ENCODE data around the gene TXNDC9.
"Not testable (repeated sequence)": the region's sequence is repeated elsewhere in the genome, so short reads cannot be mapped to it uniquely, and the experiment has no call there.

The TXNDC9 gene

DNA sequence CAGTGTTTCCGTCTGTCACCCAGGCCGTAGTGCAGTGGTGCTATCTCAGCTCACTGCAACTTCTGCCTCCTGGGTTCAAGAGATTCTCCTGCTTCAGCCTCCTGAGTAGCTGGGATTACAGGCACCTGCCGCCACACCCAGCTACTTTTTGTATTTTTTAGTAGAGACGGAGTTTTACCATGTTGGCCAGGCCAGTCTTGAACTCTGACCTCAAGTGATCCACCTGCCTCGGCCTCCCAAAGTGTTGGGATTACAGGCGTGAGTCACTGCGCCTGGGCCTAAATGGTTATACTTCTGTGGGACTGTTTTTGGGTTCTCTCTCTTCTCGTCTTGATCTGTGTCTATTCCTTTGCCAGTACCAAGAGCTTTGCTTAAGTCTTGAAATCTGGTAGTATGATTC, 18.7 kb upstream of the TXNDC9 start:
- not testable (repeated sequence) for H3K9ac ChIP-seq (ENCODE audit: low read length); H3K36me3 ChIP-seq (ENCODE audit: control insufficient read depth, insufficient read depth, low read length); H3K27ac ChIP-seq (ENCODE audit: low read depth, low read length); H3K4me1 ChIP-seq (ENCODE audit: control insufficient read depth, insufficient read depth, low read length); H3K4me3 ChIP-seq (ENCODE audit: low read depth, low read length); H3K27me3 ChIP-seq (ENCODE audit: control insufficient read depth, insufficient read depth, low read length); H3K9me3 ChIP-seq (ENCODE audit: control insufficient read depth, insufficient read depth, low read depth, low read length)

DNA sequence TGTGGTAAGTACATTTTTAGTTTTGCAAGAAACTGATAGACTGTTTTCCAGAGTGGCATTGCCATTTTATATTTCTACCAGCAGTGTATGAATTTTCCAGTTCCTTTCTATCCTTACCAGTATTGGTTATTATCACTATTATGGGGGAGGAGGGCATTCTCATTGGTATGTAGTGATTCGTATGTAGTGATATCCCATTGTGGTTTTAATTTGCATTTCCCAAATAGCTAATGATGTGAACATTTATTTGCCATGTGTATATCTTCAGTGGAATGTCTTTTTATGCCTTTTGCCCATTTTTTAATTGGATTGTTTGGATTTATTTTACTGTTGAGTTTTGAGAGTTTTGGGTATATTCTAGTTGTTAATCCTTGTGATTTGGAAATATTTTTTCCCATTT, 17.9 kb upstream of the TXNDC9 start:
- Histone ChIP-seq H3K4me3 (ENCODE audit: low read depth, low read length) (no peak overlapping the region), H3K4me1 (ENCODE audit: control insufficient read depth, insufficient read depth, low read length) (no peaks in the 10 kb centered on the region), H3K27ac (ENCODE audit: low read depth, low read length) (no peak overlapping the region), H3K9me3 (ENCODE audit: control insufficient read depth, insufficient read depth, low read depth, low read length) (no peaks in the 10 kb centered on the region), H3K36me3 (ENCODE audit: control insufficient read depth, insufficient read depth, low read length) (no peaks in the 10 kb centered on the region), H3K9ac (ENCODE audit: low read length) (no peak overlapping the region), H3K27me3 (ENCODE audit: control insufficient read depth, insufficient read depth, low read length) (no peaks in the 10 kb centered on the region)

DNA sequence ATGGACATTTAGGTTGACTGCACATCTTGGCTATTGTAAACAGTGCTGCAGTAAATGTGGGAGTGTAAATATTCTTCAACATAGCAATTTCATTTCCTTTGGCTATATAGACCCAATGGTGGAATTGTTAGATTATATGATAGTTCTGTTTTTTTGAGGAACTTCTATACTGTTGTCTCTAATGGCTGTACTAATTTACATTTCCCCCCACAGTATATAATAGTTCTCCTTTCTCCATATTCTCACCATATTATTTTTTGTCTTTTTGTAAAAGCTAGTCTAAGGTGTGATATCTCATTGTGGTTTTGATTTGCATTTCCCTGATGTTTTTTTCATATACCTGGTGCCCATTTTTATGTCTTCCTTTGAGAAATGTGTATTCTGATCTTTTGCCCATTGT, 14.1 kb upstream of the TXNDC9 start:
- H3K27me3 ChIP-seq (ENCODE audit: control insufficient read depth, insufficient read depth, low read length): no peaks in the 10 kb centered on the region
- no peaks in the 10 kb centered on the region for H3K4me1 ChIP-seq (ENCODE audit: control insufficient read depth, insufficient read depth, low read length)
- H3K36me3 ChIP-seq (ENCODE audit: control insufficient read depth, insufficient read depth, low read length): no peaks in the 10 kb centered on the region
- no peaks in the 10 kb centered on the region for H3K9me3 ChIP-seq (ENCODE audit: control insufficient read depth, insufficient read depth, low read depth, low read length)
- no peak overlapping the region for H3K27ac ChIP-seq (ENCODE audit: low read depth, low read length)
- no peak overlapping the region for H3K9ac ChIP-seq (ENCODE audit: low read length)
- no peak overlapping the region for H3K4me3 ChIP-seq (ENCODE audit: low read depth, low read length)

DNA sequence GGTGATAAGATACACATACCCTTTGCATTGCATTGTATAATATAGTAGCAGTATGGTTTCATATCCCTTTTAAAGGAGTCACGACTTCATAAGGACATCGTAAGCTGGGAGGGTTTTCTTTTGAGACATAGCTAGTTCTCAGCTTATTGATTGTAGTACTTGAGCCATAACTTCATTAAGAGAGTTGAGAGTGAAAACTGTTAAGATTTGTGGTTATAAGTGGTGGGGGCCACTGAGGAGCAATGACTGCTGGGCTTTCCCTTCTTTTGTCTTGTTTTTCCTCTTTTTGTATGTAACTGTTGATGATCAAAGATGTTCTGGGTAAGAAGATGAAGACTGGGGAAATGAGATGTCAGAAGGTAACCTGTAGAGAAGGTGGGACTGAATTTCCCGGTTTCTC, 12.0 kb upstream of the TXNDC9 start:
- Histone ChIP-seq H3K36me3 (ENCODE audit: control insufficient read depth, insufficient read depth, low read length) (no peaks in the 10 kb centered on the region), H3K4me1 (ENCODE audit: control insufficient read depth, insufficient read depth, low read length) (no peaks in the 10 kb centered on the region), H3K9ac (ENCODE audit: low read length) (no peak overlapping the region), H3K27me3 (ENCODE audit: control insufficient read depth, insufficient read depth, low read length) (no peaks in the 10 kb centered on the region), H3K9me3 (ENCODE audit: control insufficient read depth, insufficient read depth, low read depth, low read length) (no peaks in the 10 kb centered on the region), H3K4me3 (ENCODE audit: low read depth, low read length) (no peak overlapping the region), H3K27ac (ENCODE audit: low read depth, low read length) (no peak overlapping the region)

DNA sequence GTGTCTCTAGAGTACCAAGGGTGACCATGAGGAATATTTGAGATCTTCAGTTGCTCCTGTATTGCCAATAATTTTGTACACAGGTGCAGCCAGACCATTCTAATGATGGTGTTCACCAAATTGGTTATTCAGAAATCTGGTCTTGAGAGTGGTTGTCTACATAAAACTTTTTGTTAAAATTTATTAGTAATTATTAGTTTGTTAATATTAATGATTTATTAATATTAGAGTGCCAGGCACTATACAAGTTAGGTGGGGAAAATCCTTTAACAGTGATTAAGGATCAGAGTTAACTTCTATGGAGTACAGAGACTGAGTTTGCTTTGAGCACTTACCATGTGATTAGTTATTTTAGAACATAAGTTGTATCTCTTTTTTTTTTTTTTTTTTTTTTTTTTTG, 10.1 kb upstream of the TXNDC9 start:
- Histone ChIP-seq H3K36me3 (ENCODE audit: control insufficient read depth, insufficient read depth, low read length) (no peaks in the 10 kb centered on the region), H3K4me3 (ENCODE audit: low read depth, low read length) (no peak overlapping the region), H3K27me3 (ENCODE audit: control insufficient read depth, insufficient read depth, low read length) (no peaks in the 10 kb centered on the region), H3K9ac (ENCODE audit: low read length) (no peak overlapping the region), H3K9me3 (ENCODE audit: control insufficient read depth, insufficient read depth, low read depth, low read length) (no peaks in the 10 kb centered on the region), H3K4me1 (ENCODE audit: control insufficient read depth, insufficient read depth, low read length) (no peaks in the 10 kb centered on the region), H3K27ac (ENCODE audit: low read depth, low read length) (no peak overlapping the region)

DNA sequence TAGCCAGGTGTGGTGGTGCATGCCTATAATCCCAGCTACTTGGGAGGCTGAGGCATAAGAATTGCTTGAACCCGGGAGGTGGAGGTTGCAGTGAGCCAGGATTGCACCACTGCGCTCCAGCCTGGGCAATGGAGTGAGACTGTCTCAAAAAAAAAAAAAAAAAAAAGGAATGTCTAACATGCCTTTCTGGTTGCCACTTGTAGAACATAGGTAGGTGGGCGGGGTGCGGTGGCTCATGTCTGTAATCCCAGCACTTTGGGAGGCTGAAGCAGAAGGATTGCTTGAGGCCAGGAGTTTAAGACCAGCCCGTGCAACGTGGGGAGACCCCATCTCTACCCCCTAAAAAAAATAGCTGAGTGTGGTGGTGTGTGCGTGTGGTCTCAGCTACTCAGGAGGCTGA, 9.3 kb upstream of the TXNDC9 start:
- H3K36me3 ChIP-seq (ENCODE audit: control insufficient read depth, insufficient read depth, low read length); H3K9ac ChIP-seq (ENCODE audit: low read length); H3K4me1 ChIP-seq (ENCODE audit: control insufficient read depth, insufficient read depth, low read length); H3K27ac ChIP-seq (ENCODE audit: low read depth, low read length); H3K4me3 ChIP-seq (ENCODE audit: low read depth, low read length); H3K27me3 ChIP-seq (ENCODE audit: control insufficient read depth, insufficient read depth, low read length); H3K9me3 ChIP-seq (ENCODE audit: control insufficient read depth, insufficient read depth, low read depth, low read length): not testable (repeated sequence)

DNA sequence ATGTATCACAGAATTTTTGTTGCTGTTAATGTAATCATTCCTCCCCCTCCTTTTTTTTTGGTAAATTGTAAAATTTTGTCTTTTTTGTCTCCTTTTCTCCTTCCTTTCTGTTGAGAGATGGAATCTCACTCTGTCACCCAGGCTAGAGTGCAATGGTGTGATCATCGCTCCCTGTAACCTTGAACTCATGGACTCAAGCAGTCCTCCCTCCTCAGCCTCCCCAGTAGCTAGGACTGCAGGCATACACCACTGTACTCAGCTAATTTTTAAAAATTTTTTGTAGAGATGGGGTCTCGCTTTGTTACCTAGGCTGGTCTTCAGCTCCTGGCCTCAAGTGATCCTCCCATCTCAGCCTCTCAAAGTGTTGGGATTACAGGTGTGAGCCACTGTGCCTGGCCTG, 6.4 kb upstream of the TXNDC9 start:
- H3K9me3 ChIP-seq (ENCODE audit: control insufficient read depth, insufficient read depth, low read depth, low read length): no peaks in the 10 kb centered on the region
- no peak overlapping the region for H3K27ac ChIP-seq (ENCODE audit: low read depth, low read length)
- no peaks in the 10 kb centered on the region for H3K4me1 ChIP-seq (ENCODE audit: control insufficient read depth, insufficient read depth, low read length)
- H3K4me3 ChIP-seq (ENCODE audit: low read depth, low read length): no peak overlapping the region
- no peak overlapping the region for H3K9ac ChIP-seq (ENCODE audit: low read length)
- H3K27me3 ChIP-seq (ENCODE audit: control insufficient read depth, insufficient read depth, low read length): no peaks in the 10 kb centered on the region
- H3K36me3 ChIP-seq (ENCODE audit: control insufficient read depth, insufficient read depth, low read length): no peaks in the 10 kb centered on the region

DNA sequence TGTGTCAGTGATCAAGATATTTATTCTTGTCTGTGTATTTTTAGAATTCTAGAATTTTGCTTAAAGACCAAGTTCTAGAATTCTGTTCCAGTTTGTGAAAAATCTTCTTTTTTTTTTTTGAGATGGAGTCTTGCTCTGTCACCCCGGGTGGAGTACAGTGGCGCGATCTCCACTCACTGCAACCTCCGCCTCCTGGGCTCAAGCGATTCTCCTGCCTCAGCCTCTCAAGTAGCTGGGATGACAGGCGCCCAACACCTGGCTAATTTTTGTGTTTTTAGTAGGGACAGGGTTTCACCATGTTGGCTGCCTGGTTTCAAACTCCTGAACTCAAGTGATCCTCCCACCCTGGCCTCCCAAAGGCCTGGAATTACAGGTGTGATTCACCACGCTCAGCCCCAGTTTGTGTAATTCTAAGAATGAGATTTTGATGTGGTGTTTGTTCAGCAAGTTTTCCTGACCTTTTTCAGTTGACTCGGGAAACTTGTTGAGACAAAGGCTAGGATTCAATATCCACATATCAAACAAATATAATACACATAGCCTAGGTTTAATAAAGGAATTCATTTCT, 4.6 kb upstream of the TXNDC9 start:
- Histone ChIP-seq H3K9ac (ENCODE audit: low read length) (no peak overlapping the region), H3K27ac (ENCODE audit: low read depth, low read length) (no peak overlapping the region), H3K36me3 (ENCODE audit: control insufficient read depth, insufficient read depth, low read length) (no peaks in the 10 kb centered on the region), H3K9me3 (ENCODE audit: control insufficient read depth, insufficient read depth, low read depth, low read length) (no peaks in the 10 kb centered on the region), H3K27me3 (ENCODE audit: control insufficient read depth, insufficient read depth, low read length) (no peaks in the 10 kb centered on the region), H3K4me1 (ENCODE audit: control insufficient read depth, insufficient read depth, low read length) (no peaks in the 10 kb centered on the region), H3K4me3 (ENCODE audit: low read depth, low read length) (no peak overlapping the region)

DNA sequence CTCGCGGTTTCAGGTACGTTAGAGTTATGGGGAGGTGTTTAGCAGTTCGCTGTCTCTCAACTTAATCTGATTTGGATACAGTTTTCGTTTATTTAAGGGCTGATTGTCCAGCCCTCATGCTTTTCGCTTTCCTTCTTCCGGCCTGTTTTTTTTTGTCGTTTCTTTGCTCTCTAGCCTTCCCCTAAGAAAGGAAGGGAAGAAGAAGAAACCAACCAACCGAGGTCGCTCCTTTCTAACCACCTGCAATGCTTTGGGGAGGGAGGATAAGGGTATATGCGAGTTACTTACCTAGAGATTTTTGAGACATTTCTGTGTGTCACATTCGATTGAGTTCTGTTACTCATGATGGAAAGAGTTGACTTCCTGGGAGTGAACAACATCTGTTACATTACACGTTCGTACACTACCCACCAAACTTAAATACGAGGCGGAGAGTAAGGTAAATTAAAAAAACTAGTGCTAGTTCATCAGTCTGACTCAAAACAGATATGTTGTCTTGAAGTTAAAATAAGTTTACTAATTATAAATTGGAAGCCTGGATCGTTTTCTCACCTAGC, 2.0 kb upstream of the TXNDC9 start:
- Histone ChIP-seq H3K4me1 (ENCODE audit: control insufficient read depth, insufficient read depth, low read length) (peaks cover 3% of the 10 kb centered on the region; the same call in 1 of the 2 replicates), H3K4me3 (ENCODE audit: low read depth, low read length) (peak overlapping the region; percentile 92), H3K27ac (ENCODE audit: low read depth, low read length) (no peak overlapping the region)

DNA sequence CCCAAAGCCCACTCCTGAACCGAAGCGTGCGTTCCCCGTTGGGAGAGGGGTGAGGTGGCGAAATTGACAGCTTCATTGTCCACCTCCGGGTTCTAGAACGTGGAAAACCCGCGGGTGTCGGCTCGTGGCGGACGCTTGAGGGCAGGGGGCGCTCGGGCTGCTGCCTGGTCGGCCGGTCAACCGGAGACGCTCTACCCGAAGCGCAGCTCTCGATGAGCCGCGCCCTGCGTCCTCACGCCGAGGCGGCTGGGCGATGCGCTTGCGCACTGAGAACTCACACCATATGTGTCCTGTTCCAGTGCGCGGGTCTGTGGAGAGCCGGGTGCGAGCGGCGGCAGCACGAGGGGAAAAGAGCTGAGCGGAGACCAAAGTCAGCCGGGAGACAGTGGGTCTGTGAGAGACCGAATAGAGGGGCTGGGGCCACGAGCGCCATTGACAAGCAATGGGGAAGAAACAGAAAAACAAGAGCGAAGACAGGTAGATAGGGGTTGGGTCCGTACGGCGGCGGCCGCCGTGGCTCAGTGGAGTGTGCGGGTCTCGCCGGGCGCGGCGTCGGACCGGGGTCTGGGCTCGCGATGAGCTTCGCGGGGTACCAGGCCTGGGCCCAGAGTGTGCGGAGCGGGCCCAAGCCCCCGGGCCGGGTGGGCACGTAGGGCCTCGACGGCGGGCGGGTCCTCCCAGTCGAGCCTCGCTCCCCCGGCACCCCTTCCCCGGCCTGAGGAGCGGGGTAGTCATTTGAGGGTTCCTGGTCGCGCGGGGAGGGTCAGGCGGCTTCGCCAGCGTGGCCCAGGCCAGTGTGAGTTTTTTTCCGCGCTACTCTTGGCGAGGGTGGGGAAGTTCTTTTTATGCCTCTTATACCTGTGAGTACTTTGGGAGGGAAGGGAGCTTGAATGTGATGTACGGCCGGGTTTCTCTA, 1.2 kb upstream of the TXNDC9 start, which contains the start of gene EIF5B:
EIF5B (plus strand) TSS at position 277 of the 916 bp plus-strand sequence; CDS start at position 443, 166 bp downstream.
- Histone ChIP-seq H3K27me3 (ENCODE audit: control insufficient read depth, insufficient read depth, low read length) (no peaks in the 10 kb centered on the region), H3K9me3 (ENCODE audit: control insufficient read depth, insufficient read depth, low read depth, low read length) (no peaks in the 10 kb centered on the region), H3K27ac (ENCODE audit: low read depth, low read length) (peak within 1 kb of the TSS; percentile 64; the same call in 1 of the 2 replicates), H3K9ac (ENCODE audit: low read length) (peak within 1 kb of the TSS; percentile 96), H3K4me3 (ENCODE audit: low read depth, low read length) (peak within 1 kb of the TSS; percentile 92), H3K36me3 (ENCODE audit: control insufficient read depth, insufficient read depth, low read length) (peaks cover 10% of the 10 kb centered on the region), H3K4me1 (ENCODE audit: control insufficient read depth, insufficient read depth, low read length) (peaks cover 3% of the 10 kb centered on the region; the same call in 1 of the 2 replicates)

More for the DNA sequence above, 2.0 kb upstream of the TXNDC9 start:
- Histone ChIP-seq H3K9ac (ENCODE audit: low read length) (peak overlapping the region; percentile 83), H3K9me3 (ENCODE audit: control insufficient read depth, insufficient read depth, low read depth, low read length) (no peaks in the 10 kb centered on the region), H3K27me3 (ENCODE audit: control insufficient read depth, insufficient read depth, low read length) (no peaks in the 10 kb centered on the region), H3K36me3 (ENCODE audit: control insufficient read depth, insufficient read depth, low read length) (peaks cover 3% of the 10 kb centered on the region)

DNA sequence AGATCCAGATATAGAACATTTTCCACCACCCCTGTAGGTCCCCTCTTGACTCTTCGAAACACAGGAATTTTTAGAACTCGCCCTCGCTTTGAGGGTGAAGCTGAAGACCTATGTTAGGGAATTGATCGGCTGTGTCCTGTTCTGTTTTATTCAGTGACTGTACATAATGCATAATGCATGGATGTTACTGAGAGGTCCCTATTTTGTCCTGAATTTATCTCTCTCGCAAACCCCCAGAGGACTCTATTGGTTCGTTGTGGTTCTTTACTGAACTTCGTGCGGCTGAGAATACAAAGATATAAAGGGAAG, 625 bp upstream of the TXNDC9 start:
- Histone ChIP-seq H3K9ac (ENCODE audit: low read length) (no peak overlapping the region), H3K4me1 (ENCODE audit: control insufficient read depth, insufficient read depth, low read length) (peaks cover 3% of the 10 kb centered on the region; the same call in 1 of the 2 replicates), H3K9me3 (ENCODE audit: control insufficient read depth, insufficient read depth, low read depth, low read length) (no peaks in the 10 kb centered on the region), H3K27ac (ENCODE audit: low read depth, low read length) (no peak overlapping the region), H3K4me3 (ENCODE audit: low read depth, low read length) (peak overlapping the region; percentile 92), H3K27me3 (ENCODE audit: control insufficient read depth, insufficient read depth, low read length) (no peaks in the 10 kb centered on the region), H3K36me3 (ENCODE audit: control insufficient read depth, insufficient read depth, low read length) (peaks cover 16% of the 10 kb centered on the region)
